Activated T-cell treated with anti-CD3 and anti-CD28 coated beads, Interleukin-2, amount 50 U/mL, for 24 hours (primary cell): ENCODE measurements around the gene SLC27A5.
A peak's percentile ranks its signal among the peaks of the same experiment; 100 is the strongest.
"Not testable (repeated sequence)": the region's sequence is repeated elsewhere in the genome, so short reads cannot be mapped to it uniquely, and the experiment has no call there.

ENCODE experiments used
- DNase-seq: peaks from one replicate; pipeline ENCODE4 v3.0.0-alpha.2; 2020
- H3K27ac Mint-ChIP-seq: 2 replicates; pipeline ENCODE4 v1.8.0; 2020; ENCODE audit warnings: mild to moderate bottlenecking, mixed read lengths
- H3K27me3 Mint-ChIP-seq: 2 replicates; pipeline ENCODE4 v1.8.0; 2020; ENCODE audit warnings: mixed read lengths
- H3K36me3 Mint-ChIP-seq: 2 replicates; pipeline ENCODE4 v1.8.0; 2020; ENCODE audit warnings: low read depth, mixed read lengths
- H3K4me1 Mint-ChIP-seq: 2 replicates; pipeline ENCODE4 v1.8.0; 2020; ENCODE audit warnings: low read depth, mixed read lengths
- H3K4me3 Mint-ChIP-seq: 2 replicates; pipeline ENCODE4 v1.8.0; 2020; ENCODE audit warnings: mild to moderate bottlenecking, moderate library complexity, mixed read lengths
- H3K9me3 Mint-ChIP-seq: 2 replicates; pipeline ENCODE4 v1.8.0; 2020; ENCODE audit warnings: mixed read lengths

The SLC27A5 gene

GRCh38 chr19:58500242-58500641, 11.6 kb downstream of the SLC27A5 start:
- H3K36me3 Mint-ChIP-seq, result peaks cover 15% of the 10 kb centered on the region
- no peak for DNase-seq
- peaks cover 6% of the 10 kb centered on the region for H3K9me3 Mint-ChIP-seq
- H3K27me3 Mint-ChIP-seq, result no peaks in the 10 kb centered on the region
- peaks cover 30% of the 10 kb centered on the region for H3K4me1 Mint-ChIP-seq
- peak overlapping the region; percentile 57 for H3K27ac Mint-ChIP-seq
- peak overlapping the region; percentile 89 for H3K4me3 Mint-ChIP-seq

- peak overlapping the region; percentile 89 for H3K4me3 Mint-ChIP-seq
- H3K27ac Mint-ChIP-seq, result peak overlapping the region; percentile 91
- peaks cover 33% of the 10 kb centered on the region for H3K4me1 Mint-ChIP-seq
- peaks cover 18% of the 10 kb centered on the region for H3K36me3 Mint-ChIP-seq
- peaks cover 6% of the 10 kb centered on the region for H3K9me3 Mint-ChIP-seq
- no peaks in the 10 kb centered on the region for H3K27me3 Mint-ChIP-seq
- peak; percentile 98 for DNase-seq
Measured at GRCh38 chr19:58499021-58499927, 12.5 kb downstream of the SLC27A5 start.

- peaks cover 18% of the 10 kb centered on the region for H3K36me3 Mint-ChIP-seq
- no peaks in the 10 kb centered on the region for H3K27me3 Mint-ChIP-seq
- H3K27ac Mint-ChIP-seq, result peak overlapping the region; percentile 91
- H3K4me1 Mint-ChIP-seq, result peaks cover 33% of the 10 kb centered on the region
- no peak for DNase-seq
- H3K4me3 Mint-ChIP-seq, result peak overlapping the region; percentile 89
- H3K9me3 Mint-ChIP-seq, result peaks cover 5% of the 10 kb centered on the region
Measured at GRCh38 chr19:58498316-58499020, 13.3 kb downstream of the SLC27A5 start.

GRCh38 chr19:58497634-58498170, 14.1 kb downstream of the SLC27A5 start:
- peaks cover 33% of the 10 kb centered on the region for H3K4me1 Mint-ChIP-seq
- no peaks in the 10 kb centered on the region for H3K27me3 Mint-ChIP-seq
- peak overlapping the region; percentile 89 for H3K4me3 Mint-ChIP-seq
- H3K27ac Mint-ChIP-seq, result peak overlapping the region; percentile 47
- H3K9me3 Mint-ChIP-seq, result peaks cover 5% of the 10 kb centered on the region
- H3K36me3 Mint-ChIP-seq, result peaks cover 18% of the 10 kb centered on the region
- no peak for DNase-seq

- peaks cover 22% of the 10 kb centered on the region for H3K36me3 Mint-ChIP-seq
- H3K27ac Mint-ChIP-seq, result no peak overlapping the region
- no peaks in the 10 kb centered on the region for H3K27me3 Mint-ChIP-seq
- H3K4me3 Mint-ChIP-seq, result no peak overlapping the region
- H3K9me3 Mint-ChIP-seq, result no peaks in the 10 kb centered on the region
- peaks cover 32% of the 10 kb centered on the region for H3K4me1 Mint-ChIP-seq
- DNase-seq, result no peak
Measured at GRCh38 chr19:58492265-58492664, 19.5 kb downstream of the SLC27A5 start.

- no peak for DNase-seq
- Mint-ChIP-seq H3K27ac (no peak overlapping the region), H3K4me3 (no peak overlapping the region), H3K4me1 (peaks cover 30% of the 10 kb centered on the region), H3K9me3 (no peaks in the 10 kb centered on the region), H3K36me3 (peaks cover 19% of the 10 kb centered on the region), H3K27me3 (no peaks in the 10 kb centered on the region)
Measured at GRCh38 chr19:58491393-58491792, 20.4 kb downstream of the SLC27A5 start.

- not testable (repeated sequence) for H3K27ac Mint-ChIP-seq, H3K9me3 Mint-ChIP-seq, H3K27me3 Mint-ChIP-seq, H3K4me3 Mint-ChIP-seq, DNase-seq
- Mint-ChIP-seq H3K4me1 (peaks cover 13% of the 10 kb centered on the region), H3K36me3 (peaks cover 28% of the 10 kb centered on the region)
Measured at GRCh38 chr19:58484349-58484748, 27.4 kb downstream of the SLC27A5 start.

GRCh38 chr19:58483776-58484175, 28.0 kb downstream of the SLC27A5 start:
- Mint-ChIP-seq H3K27ac (no peak overlapping the region), H3K4me1 (peaks cover 7% of the 10 kb centered on the region), H3K4me3 (no peak overlapping the region), H3K27me3 (no peaks in the 10 kb centered on the region), H3K36me3 (peaks cover 34% of the 10 kb centered on the region), H3K9me3 (no peaks in the 10 kb centered on the region)
- DNase-seq, result no peak

GRCh38 chr19:58482372-58482771, 29.4 kb downstream of the SLC27A5 start:
- H3K27me3 Mint-ChIP-seq, result no peaks in the 10 kb centered on the region
- H3K27ac Mint-ChIP-seq, result no peak overlapping the region

GRCh38 chr19:58480831-58481230, 31.0 kb downstream of the SLC27A5 start:
- Mint-ChIP-seq H3K27ac (no peak overlapping the region), H3K27me3 (no peaks in the 10 kb centered on the region), H3K36me3 (peaks cover 36% of the 10 kb centered on the region), H3K9me3 (no peaks in the 10 kb centered on the region), H3K4me3 (no peak overlapping the region), H3K4me1 (peaks cover 11% of the 10 kb centered on the region)
- DNase-seq, result no peak

More at GRCh38 chr19:58482372-58482771, 29.4 kb downstream of the SLC27A5 start:
- H3K9me3 Mint-ChIP-seq, result no peaks in the 10 kb centered on the region
- no peak overlapping the region for H3K4me3 Mint-ChIP-seq
- peaks cover 39% of the 10 kb centered on the region for H3K36me3 Mint-ChIP-seq
- no peak for DNase-seq
- H3K4me1 Mint-ChIP-seq, result peaks cover 2% of the 10 kb centered on the region

GRCh38 chr19:58480481-58480830, 31.3 kb downstream of the SLC27A5 start:
- DNase-seq, result no peak
- Mint-ChIP-seq H3K4me1 (peaks cover 14% of the 10 kb centered on the region), H3K27ac (no peak overlapping the region), H3K27me3 (no peaks in the 10 kb centered on the region), H3K4me3 (no peak overlapping the region), H3K9me3 (no peaks in the 10 kb centered on the region), H3K36me3 (peaks cover 36% of the 10 kb centered on the region)

- Mint-ChIP-seq H3K4me3 (no peak overlapping the region), H3K9me3 (no peaks in the 10 kb centered on the region), H3K4me1 (peaks cover 19% of the 10 kb centered on the region), H3K27ac (no peak overlapping the region), H3K27me3 (no peaks in the 10 kb centered on the region), H3K36me3 (peaks cover 36% of the 10 kb centered on the region)
- DNase-seq, result no peak
Measured at GRCh38 chr19:58479736-58480480, 31.9 kb downstream of the SLC27A5 start.

GRCh38 chr19:58479303-58479702, 32.5 kb downstream of the SLC27A5 start:
- peak overlapping the region; percentile 56 for H3K27ac Mint-ChIP-seq
- no peaks in the 10 kb centered on the region for H3K27me3 Mint-ChIP-seq
- no peak overlapping the region for H3K4me3 Mint-ChIP-seq
- peaks cover 25% of the 10 kb centered on the region for H3K4me1 Mint-ChIP-seq
- H3K9me3 Mint-ChIP-seq, result no peaks in the 10 kb centered on the region
- H3K36me3 Mint-ChIP-seq, result peaks cover 36% of the 10 kb centered on the region
- no peak for DNase-seq

GRCh38 chr19:58477871-58478270, 33.9 kb downstream of the SLC27A5 start:
- Mint-ChIP-seq H3K27ac (peak overlapping the region; percentile 99), H3K4me3 (no peak overlapping the region), H3K4me1 (peaks cover 27% of the 10 kb centered on the region), H3K27me3 (no peaks in the 10 kb centered on the region), H3K36me3 (peaks cover 46% of the 10 kb centered on the region), H3K9me3 (no peaks in the 10 kb centered on the region)
- DNase-seq, result no peak
